Calu3 (cell line): ENCODE data around the gene C2CD4B. TPM values are rescaled to one million over a fixed set of nuclear protein-coding genes. Genes with fewer than 3 reads are reported as not detected.

Experiments used
- BruUV-seq: library from RNA; stranded (reverse); fragments of 400-500 nt; replicated peaks from 2 replicates; lab custom pipeline; 2021; lab: Mats Ljungman, UMichigan
- CTCF ChIA-PET: fragments of 300-600 bp; sonication (Branson Sonifier 250); formaldehyde crosslinking; loops from one replicate; lab custom pipeline; 2022; ENCODE audit warnings: antibody characterized with exemption; lab: Charles Lee
- DNase-seq: peaks from one replicate; pipeline ENCODE4 v3.0.0; 2022
- H3K27ac Mint-ChIP-seq: one replicate; pipeline ENCODE4 v1.8.0; 2022; ENCODE audit warnings: mixed read lengths; ENCODE audit not compliant: unreplicated experiment
- H3K27me3 Mint-ChIP-seq: one replicate; pipeline ENCODE4 v1.8.0; 2022; ENCODE audit warnings: mixed read lengths; ENCODE audit not compliant: unreplicated experiment
- H3K36me3 Mint-ChIP-seq: one replicate; pipeline ENCODE4 v1.8.0; 2022; ENCODE audit warnings: mild to moderate bottlenecking, moderate library complexity, mixed read lengths; ENCODE audit not compliant: insufficient read depth, unreplicated experiment
- H3K4me1 Mint-ChIP-seq: one replicate; pipeline ENCODE4 v1.8.0; 2022; ENCODE audit warnings: mild to moderate bottlenecking, low read depth, mixed read lengths; ENCODE audit not compliant: unreplicated experiment
- H3K4me3 Mint-ChIP-seq: one replicate; pipeline ENCODE4 v1.8.0; 2022; ENCODE audit warnings: mild to moderate bottlenecking, low read depth, moderate library complexity, mixed read lengths; ENCODE audit not compliant: unreplicated experiment
- H3K9me3 Mint-ChIP-seq: one replicate; pipeline ENCODE4 v1.8.0; 2022; ENCODE audit warnings: low read depth, mixed read lengths; ENCODE audit not compliant: unreplicated experiment
- CTCF ChIP-seq: fragments of 200-600 bp; IDR thresholded peaks from one replicate; pipeline ENCODE4 v1.8.0; 2022; ENCODE audit warnings: antibody characterized with exemption; ENCODE audit not compliant: unreplicated experiment
- intact Hi-C: fragments of 100-400 bp; cut with micrococcal nuclease; formaldehyde crosslinking; loops from one replicate; pipeline ENCODE4 v1.10.0; 2022; ENCODE audit not compliant: unreplicated experiment
- total RNA-seq: library from RNA; stranded (reverse); gene quantifications from 2 replicates; pipeline ENCODE4 v1.2.3, GENCODE V29; 2022

The C2CD4B gene
- total RNA-seq, 1 experiment from 2014 or later: 29.9 TPM

- CTCF ChIA-PET: interaction anchor here (0.7 to 1.2 kb wide), 4 partner anchors 9 to 843 kb away, joined by 3 to 7 read pairs (median 4); no protein-coding TSS in a partner anchor
- no peak for TF ChIP-seq CTCF
- BruUV-seq: no TSS peak
- Mint-ChIP-seq H3K36me3 (no peaks in the 10 kb centered on the region), H3K27ac (no peak overlapping the region), H3K9me3 (no peaks in the 10 kb centered on the region), H3K4me3 (no peak overlapping the region), H3K27me3 (no peaks in the 10 kb centered on the region), H3K4me1 (peaks cover 35% of the 10 kb centered on the region)
- intact Hi-C loops: loop anchor here (5.0 kb wide), 1 partner anchor 269 kb away; no protein-coding TSS in a partner anchor
- DNase-seq: no peak
Measured at GRCh38 chr15:62141200-62141599, 23.9 kb downstream of the C2CD4B start.

GRCh38 chr15:62138124-62138523 lies 27.0 kb downstream of the C2CD4B start:
- no peak overlapping the region for H3K27ac Mint-ChIP-seq
- H3K36me3 Mint-ChIP-seq: no peaks in the 10 kb centered on the region
- H3K9me3 Mint-ChIP-seq: no peaks in the 10 kb centered on the region
- CTCF ChIA-PET: no interaction called here
- intact Hi-C loops: no loop called here
- no peak for TF ChIP-seq CTCF
- no peak for DNase-seq
- H3K4me1 Mint-ChIP-seq: peaks cover 53% of the 10 kb centered on the region
- no peaks in the 10 kb centered on the region for H3K27me3 Mint-ChIP-seq
- no peak overlapping the region for H3K4me3 Mint-ChIP-seq
- no TSS peak for BruUV-seq

- no peaks in the 10 kb centered on the region for H3K27me3 Mint-ChIP-seq
- BruUV-seq: no TSS peak
- H3K36me3 Mint-ChIP-seq: no peaks in the 10 kb centered on the region
- DNase-seq: no peak
- TF ChIP-seq CTCF: no peak
- intact Hi-C loops: no loop called here
- H3K9me3 Mint-ChIP-seq: peaks cover 3% of the 10 kb centered on the region
- peak overlapping the region; percentile 34 for H3K27ac Mint-ChIP-seq
- CTCF ChIA-PET: no interaction called here
- peaks cover 53% of the 10 kb centered on the region for H3K4me1 Mint-ChIP-seq
- no peak overlapping the region for H3K4me3 Mint-ChIP-seq
Measured at GRCh38 chr15:62136911-62137865, 27.9 kb downstream of the C2CD4B start.

GRCh38 chr15:62135532-62136134 lies 29.5 kb downstream of the C2CD4B start:
- DNase-seq: peak; percentile 59
- intact Hi-C loops: no loop called here
- Mint-ChIP-seq H3K27ac (peak overlapping the region; percentile 18), H3K9me3 (peaks cover 3% of the 10 kb centered on the region), H3K27me3 (no peaks in the 10 kb centered on the region), H3K4me3 (peak overlapping the region; percentile 11), H3K36me3 (no peaks in the 10 kb centered on the region), H3K4me1 (peaks cover 41% of the 10 kb centered on the region)
- CTCF ChIA-PET: interaction anchor here (0.6 to 1.9 kb wide), 4 partner anchors 10 to 171 kb away, joined by 3 to 9 read pairs (median 4); no protein-coding TSS in a partner anchor
- no TSS peak for BruUV-seq
- no peak for TF ChIP-seq CTCF
